PC-9 (cell line): ENCODE results near the gene CKAP5.

Source experiments
- CTCF ChIP-seq: fragments of 200-600 bp; sonication (generic); conservative IDR thresholded peaks from 2 replicates; pipeline ENCODE4 v1.6.1; 2017; ENCODE audit warnings: mixed run types, antibody characterized with exemption, mild to moderate bottlenecking, moderate library complexity
- EZH2 ChIP-seq: fragments of 200-600 bp; sonication (generic); IDR thresholded peaks from 2 replicates; pipeline ENCODE4 v1.8.0; 2017; ENCODE audit warnings: antibody characterized with exemption, low read depth

- TF ChIP-seq CTCF (no peak), EZH2 (no peak)
Observed at GRCh38 chr11:46894961-46895360, 48.9 kb upstream of the CKAP5 start.
